ENCODE measurements around the gene UBXN11.

Gene UBXN11

DNA sequence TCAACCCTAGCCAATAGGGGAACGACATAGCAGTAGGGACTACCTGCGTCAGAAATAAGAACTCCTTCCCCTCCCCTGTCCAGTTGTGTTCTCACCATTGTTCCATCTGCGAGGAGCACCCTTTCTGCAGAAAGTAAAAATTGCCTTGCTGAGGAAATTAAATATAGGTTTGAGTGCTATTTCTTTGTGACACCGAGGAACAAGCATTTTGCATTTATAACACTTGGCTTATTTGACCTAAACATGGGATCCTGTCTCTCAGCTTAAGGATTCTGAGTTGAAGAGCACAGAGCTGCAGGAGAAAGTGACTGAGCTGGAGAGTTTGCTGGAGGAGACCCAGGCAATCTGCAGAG, 37.3 kb downstream of the UBXN11 start:
- DNase-seq (ENCODE audit: low read depth in 2 of 2), result no peak

DNA sequence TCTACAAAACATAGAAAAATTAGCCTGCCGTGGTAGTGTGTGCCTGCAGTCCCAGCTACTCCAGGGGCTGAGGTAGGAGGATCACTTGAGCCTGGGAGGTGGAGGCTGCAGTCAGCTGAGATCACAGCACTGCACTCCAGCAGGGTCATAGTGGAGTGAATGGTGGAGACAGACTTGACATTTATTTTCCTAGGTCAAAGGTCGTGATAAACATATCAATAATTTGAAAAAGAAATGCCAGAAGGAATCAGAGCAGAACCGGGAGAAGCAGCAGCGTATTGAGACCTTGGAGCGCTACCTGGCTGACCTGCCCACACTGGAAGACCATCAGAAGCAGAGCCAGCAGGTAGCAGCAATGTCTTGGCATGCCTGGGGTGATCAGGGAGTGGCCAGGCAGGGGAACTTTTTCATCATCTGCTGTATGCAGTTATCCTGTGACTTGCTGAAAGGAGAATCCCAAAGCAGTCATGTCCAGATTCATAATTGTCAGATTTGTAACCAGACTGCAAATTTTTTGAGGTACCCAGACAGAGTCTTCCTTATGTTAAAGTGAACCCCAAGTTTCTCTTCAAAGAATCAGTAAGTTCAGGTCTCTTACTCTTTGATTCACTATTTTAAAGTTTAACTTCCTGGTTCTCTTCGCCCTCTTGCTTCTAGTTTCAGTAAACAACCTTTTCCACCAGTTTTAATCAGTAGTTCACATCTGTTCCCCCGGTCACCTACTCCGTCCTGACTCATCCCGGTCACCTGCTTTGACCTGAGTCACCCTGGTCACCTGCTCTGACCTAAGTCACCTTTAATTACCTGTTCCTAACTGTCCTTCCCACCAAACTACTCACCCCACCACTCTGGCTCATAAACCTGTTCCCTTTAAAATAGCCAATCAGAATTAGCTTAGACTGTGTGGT, 37.9 kb downstream of the UBXN11 start:
- no peak for DNase-seq (ENCODE audit: low read depth in 2 of 2)

DNA sequence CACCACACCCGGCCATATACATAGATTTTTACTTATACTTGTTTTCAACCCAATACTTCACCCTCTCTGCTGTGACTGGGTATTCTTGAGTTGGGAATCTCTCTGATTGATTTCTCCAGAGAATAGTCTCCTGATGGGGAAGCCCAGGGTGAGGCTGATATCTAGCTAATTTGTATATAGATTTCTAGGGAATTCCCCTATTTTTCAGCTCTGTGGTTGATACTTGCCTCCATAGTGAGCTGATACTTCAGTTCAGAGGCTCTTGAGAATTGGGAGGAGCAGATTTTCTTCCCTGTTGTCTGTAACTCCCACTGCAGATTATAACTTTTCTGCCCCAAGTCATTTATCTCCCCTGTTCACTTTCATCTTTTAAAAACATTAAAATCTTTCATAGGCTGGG, 41.0 kb downstream of the UBXN11 start:
- no peak for DNase-seq (ENCODE audit: low read depth in 2 of 2)

DNA sequence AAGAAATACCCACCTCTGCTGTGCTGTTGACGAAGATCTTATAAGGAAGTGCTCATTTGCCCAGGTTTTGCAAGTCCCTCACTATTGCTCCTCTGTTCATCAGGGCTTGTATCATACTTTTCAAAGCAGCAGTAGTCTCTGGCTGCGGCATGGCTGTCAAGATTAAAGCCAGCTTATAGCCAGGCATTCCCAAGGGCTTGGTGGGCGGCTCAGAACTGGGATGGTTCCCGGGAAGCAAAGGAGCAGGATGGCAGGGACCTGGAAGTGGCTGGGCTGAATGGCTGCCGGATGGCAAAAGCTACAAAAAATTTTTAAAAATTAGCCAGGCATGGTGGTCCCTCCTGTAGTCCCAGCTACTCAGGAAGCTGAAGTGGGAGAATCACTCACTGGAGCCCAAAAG, 43.2 kb downstream of the UBXN11 start:
- DNase-seq (ENCODE audit: low read depth in 2 of 2), result no peak

DNA sequence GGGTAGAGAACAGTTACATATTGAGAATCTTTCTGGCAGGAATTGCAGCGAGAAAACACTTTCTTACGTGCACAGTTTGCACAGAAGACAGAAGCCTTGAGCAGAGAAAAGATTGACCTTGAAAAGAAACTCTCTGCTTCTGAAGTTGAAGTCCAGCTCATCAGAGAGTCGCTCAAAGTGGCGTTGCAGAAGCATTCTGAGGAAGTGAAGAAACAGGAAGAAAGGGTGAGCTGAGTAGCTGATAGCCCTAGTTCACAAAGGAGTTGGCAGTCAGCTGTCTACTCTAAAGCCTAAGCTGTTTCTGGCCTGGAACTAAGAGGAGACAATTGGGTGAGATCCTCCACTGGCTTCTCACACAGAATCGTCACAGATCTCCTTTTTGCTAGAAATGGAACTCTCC, 46.9 kb downstream of the UBXN11 start:
- DNase-seq (ENCODE audit: low read depth in 2 of 2), result no peak

DNA sequence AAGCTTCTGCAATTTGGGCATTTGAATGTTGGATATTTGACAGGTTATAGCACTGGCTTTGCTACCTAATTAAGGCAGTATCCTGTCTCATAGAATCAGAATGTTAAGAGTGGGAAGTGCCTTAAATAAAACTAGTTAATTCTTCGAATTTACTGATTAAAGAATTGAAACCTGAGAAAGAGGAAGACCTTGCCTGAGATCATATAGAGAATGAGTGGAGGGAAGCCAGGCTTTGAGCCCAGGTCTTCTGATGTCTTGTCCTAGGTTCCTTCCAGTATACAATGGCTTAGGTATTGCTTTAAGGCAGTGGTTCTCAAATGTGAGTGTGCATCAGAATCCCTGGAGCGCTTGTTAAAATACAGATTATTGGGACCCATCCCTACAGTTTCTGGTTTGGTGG, 47.4 kb downstream of the UBXN11 start:
- DNase-seq (ENCODE audit: low read depth in 2 of 2), result no peak

DNA sequence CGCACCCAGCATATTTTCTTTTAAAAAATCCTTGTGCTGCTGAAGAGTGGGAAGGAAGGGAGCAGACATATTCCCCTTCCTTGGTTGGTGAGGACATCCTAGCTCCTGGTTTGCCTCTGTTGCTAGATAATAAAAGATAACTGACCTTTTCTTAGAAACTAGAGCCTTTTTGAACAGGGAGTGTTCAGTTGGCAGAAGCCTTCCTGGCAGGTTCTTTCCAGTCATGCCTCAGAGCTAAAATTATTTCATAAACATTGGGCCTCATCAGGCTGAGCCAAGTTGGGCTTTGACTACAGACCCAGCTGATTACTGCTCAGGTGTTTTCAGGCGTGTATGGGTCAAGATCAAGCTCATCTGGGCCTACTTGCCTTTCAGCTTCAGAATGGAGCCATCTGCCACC, 49.2 kb downstream of the UBXN11 start:
- no peak for DNase-seq (ENCODE audit: low read depth in 2 of 2)

DNA sequence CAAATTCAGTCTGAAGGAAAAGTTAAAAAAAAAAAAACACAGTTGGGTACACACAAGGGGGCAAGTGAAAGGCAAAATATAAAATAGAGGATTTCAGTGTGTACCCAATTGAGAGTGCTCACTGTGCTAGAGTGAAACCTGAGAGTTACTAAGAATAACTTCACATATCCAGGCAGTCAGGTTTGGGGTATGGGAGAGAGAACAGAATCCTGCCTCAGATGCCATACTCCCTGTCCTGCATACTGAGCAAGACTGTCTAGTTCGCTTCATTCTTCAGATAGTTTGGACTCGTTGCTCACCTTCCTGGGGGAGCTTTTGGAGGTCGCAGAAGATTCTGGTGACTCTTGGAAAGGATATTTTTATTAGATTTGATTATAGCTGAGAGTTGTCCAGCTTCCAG, 52.0 kb downstream of the UBXN11 start:
- DNase-seq (ENCODE audit: low read depth in 2 of 2), result no peak

DNA sequence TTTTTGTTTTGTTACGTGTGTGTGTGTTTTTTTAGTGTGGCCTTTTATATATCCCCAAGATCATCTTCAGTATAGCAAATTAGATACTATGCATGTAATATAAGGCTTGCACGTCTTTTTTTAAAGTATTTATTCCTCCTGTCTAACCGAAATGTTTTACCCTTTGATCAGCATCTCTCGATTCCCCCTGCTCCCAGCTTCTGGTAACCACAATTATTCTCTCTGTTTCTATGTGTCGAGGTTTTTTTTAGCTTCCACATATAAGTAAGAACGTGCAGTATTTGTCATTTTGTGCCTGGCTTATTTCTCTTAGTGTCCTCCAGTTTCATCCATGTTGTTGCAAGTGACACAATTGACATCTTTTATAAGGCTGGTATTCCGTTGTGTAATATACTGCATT, 53.7 kb downstream of the UBXN11 start:
- no peak for DNase-seq (ENCODE audit: low read depth in 2 of 2)

DNA sequence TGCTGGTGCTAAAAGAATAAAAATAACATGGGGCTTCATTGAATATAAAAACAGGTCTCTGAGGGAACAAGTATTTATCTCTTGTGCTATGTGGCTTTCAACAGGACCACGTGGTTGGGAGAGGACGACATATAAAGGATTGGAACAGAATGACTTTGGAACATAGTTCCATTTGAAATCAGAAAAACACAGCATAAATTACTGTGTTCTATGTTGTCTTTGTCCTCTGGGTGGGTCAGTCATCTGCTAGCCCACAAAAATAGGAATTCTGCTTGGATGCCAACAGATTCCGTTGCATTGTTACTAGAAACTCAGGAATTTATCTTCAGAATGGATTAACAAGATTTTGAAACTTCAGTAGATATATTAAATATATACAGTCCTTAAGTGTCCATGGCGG, 66.5 kb downstream of the UBXN11 start:
- DNase-seq (ENCODE audit: low read depth in 2 of 2), result no peak

DNA sequence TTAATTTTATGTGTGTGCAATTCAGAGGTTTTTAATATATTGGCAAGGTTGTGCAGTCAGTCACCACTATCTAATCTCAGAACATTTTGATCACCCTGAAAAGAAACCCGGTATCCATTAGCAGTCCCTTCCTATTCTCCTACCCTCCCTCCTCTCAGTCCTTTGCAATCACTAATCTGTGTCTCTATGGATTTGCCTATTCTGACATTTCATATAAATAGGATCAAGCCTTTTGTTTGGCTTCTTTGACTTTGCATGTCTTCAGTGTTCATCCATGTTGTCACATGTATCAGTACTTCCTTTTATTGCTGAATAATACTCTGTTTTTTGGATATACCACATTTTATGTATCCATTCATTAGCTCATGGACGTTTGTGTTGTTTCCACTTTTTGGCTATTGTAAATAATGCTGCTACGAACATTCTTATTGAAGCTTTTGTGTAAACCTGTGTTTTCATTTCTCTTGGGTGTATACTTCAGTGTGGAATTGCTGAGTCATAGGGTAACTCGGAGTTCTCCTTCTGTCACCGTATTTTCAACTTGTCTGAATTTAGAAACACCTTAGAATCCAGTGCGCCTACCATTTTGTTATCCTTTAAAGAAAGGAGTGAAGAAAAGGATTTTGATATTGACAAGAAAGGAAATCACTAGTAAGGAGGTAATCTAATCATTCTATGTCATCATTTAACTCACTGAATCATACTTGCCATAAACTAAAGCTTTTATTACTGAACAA, 69.0 kb downstream of the UBXN11 start:
- no peak for DNase-seq (ENCODE audit: low read depth in 2 of 2)

DNA sequence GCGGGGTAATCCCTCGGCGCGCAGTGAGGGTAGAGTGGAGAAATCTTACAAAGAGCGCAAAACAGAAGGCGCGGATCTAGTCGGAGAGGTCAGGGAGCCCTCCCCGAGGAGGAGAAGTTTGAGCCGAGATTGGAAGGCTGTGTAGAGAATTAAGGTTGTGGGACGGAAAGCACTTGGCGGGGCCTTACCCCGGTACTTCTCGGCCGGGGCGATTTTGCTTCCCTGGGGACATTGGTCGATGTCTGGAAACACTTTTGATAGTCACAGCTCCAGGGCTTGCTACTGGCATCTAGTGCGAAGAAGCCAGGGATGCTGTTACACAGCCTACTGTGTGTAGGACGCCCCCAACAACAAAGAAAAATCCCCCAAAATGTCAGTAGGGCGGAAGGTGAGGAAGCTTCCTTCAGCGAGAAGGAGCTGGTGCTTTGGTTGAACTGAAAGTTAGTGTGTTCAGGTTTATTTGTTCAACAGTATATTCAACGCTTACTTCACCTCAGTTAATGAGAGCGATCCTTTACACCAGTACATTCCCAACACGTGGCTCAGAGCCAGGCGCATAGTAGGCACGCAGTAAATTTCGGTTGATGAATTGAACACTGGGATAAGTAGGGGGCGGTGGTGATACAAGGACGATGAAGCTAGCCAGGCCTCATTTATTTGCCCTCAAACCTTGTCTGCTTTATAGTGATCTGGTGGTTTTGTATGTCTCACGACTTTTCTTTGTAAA, 71.6 kb downstream of the UBXN11 start:
- no peak for DNase-seq (ENCODE audit: low read depth in 2 of 2)

DNA sequence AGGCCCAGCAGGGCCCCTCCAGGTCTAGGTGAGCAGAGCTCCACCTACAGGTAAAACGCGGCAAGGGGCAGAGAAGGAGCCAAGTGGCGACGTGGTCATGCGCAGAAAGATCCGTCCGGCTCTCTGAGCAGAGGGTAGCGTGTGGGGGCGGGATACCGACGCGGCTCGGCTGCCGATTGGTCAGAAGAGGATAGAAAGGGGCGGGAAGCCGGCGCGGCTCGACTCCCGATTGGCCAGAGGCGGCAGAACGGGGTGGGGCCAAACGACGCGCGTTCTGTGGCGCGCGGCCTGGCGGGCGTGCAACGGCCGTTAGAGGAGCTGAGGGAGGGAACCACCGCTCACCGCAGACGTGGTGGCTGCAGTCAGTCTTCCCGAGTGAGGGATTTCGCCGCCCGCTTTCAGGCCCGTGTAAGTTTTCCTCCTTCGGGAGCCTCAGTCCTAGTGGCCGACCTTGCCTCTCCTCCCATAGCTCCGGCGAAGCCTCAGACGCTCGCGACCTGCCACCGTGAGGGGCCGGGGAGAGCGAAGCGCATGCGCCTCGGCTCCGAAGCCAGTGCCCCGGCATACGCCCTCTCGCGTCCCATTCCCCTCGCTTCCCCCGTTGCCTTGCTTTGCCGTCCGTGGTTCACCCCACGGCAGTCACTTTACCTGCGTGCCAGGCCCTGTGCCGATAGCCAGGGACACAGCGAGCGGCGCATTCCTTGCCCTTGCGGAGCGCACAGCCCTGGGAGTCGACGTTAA, 72.4 kb downstream of the UBXN11 start, which contains the start of gene CEP85:
Gene CEP85, plus strand, starts transcription at position 298 of the 741 bp plus-strand sequence. CDS start 5,584 bp downstream, outside the sequence.
- peak; percentile 95 to 98 for DNase-seq (ENCODE audit: low read depth in 2 of 2)

Measured in stimulated activated CD4-positive, alpha-beta T cell treated with anti-CD3 and anti-CD28 coated beads, Interleukin-1b, Interleukin-23, amount 100 ng/mL, for 4 hours (primary cell).